Measurements from ENCODE around the gene MS4A3. TPM values are rescaled to one million over a fixed set of nuclear protein-coding genes. Genes with fewer than 3 reads are reported as not detected.
"Not testable (repeated sequence)": the region's sequence is repeated elsewhere in the genome, so short reads cannot be mapped to it uniquely, and the experiment has no call there.

MS4A3 gene
- total RNA-seq, 1 donor from 2014 or later, result not detected

GRCh38 chr11:60085909-60086308, 29.4 kb downstream of the MS4A3 start:
- DNase-seq, result no peak
- no peak for ATAC-seq
- intact Hi-C loops (cut with micrococcal nuclease), result no loop called here

GRCh38 chr11:60087239-60087638, 30.8 kb downstream of the MS4A3 start:
- DNase-seq (no peak), ATAC-seq (peak; percentile 30)
- intact Hi-C loops (cut with micrococcal nuclease), result no loop called here

DNA sequence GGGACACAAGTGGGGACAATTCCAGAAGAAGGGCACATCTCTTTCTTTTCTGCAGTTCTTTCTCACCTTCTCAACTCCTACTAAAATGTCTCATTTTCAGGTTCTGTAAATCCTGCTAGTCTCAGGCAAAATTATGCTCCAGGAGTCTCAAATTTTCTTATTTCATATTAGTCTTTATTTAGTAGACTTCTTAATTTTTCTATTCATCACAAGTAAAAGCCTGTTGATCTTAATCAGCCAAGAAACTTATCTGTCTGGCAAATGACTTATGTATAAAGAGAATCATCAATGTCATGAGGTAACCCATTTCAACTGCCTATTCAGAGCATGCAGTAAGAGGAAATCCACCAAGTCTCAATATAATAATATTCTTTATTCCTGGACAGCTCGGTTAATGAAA, 31.9 kb downstream of the MS4A3 start, which contains the start of gene MS4A2:
Gene MS4A2 (plus strand): TSS at position 301 of the 400 bp plus-strand sequence. CDS start 102 bp downstream, outside the sequence.
- intact Hi-C loops (cut with micrococcal nuclease), result no loop called here
- ATAC-seq (no peak), DNase-seq (no peak)

GRCh38 chr11:60095477-60096120, 39.1 kb downstream of the MS4A3 start:
- intact Hi-C loops (cut with micrococcal nuclease), result no loop called here
- DNase-seq, result no peak
- no peak for ATAC-seq

GRCh38 chr11:60097189-60097588, 40.7 kb downstream of the MS4A3 start:
- intact Hi-C loops (cut with micrococcal nuclease), result no loop called here
- ATAC-seq (no peak), DNase-seq (no peak)

- no peak for DNase-seq
- ATAC-seq, result no peak
- intact Hi-C loops (cut with micrococcal nuclease), result no loop called here
Observed at GRCh38 chr11:60098508-60098907, 42.0 kb downstream of the MS4A3 start.

GRCh38 chr11:60100516-60100915, 44.1 kb downstream of the MS4A3 start:
- ATAC-seq (no peak), DNase-seq (no peak)
- intact Hi-C loops (cut with micrococcal nuclease), result no loop called here

DNA sequence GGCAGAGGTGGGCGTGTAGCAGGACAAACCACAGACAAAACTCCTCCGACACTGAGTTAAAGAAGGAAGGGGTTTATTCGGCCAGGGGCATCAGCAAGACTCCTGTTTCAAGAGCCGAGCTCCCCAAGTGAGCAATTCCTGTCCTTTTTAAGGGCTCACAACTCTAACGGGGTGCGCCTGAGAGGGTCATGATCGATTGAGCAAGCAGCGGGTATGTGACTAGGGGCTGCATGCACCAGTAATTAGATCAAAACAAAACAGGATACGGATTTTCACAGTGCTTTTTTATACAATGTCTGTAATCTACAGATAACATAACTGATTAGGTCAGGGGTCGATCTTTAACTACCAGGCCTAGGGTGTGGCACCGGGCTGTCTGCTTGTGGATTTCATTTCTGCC, 44.9 kb downstream of the MS4A3 start:
- DNase-seq; ATAC-seq; intact Hi-C loops (cut with micrococcal nuclease): not testable (repeated sequence)

DNA sequence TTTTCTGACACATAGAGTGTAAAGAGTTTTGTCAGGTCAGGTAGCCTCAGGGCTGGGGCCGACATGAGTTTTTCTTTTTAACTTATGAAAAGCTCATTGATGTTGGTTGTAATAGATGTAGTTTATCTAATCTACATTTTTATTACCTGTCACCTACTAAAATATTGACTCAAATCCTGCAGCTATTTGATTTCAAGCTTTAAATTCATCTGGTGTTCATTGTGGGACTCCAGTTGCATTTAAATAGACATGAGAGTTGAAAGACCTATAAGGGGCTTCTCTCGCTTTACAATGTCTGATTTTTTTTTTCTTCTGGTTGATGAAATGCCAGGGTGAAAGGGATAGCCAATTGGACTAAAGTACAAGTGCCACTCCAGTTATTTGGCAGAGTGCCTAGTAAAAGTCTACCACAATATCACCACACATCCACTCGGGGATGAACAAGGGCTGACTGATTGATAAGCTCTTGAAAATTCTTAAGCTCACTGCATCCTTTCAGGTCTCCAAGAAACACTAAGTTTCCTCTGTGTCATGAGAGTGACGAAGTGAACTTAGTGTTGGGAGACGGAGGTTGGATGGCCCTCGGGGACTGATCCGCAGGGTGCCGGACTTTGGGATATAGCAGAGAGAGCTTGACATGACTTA, 48.1 kb downstream of the MS4A3 start:
- DNase-seq; intact Hi-C loops (cut with micrococcal nuclease); ATAC-seq: not testable (repeated sequence)

DNA sequence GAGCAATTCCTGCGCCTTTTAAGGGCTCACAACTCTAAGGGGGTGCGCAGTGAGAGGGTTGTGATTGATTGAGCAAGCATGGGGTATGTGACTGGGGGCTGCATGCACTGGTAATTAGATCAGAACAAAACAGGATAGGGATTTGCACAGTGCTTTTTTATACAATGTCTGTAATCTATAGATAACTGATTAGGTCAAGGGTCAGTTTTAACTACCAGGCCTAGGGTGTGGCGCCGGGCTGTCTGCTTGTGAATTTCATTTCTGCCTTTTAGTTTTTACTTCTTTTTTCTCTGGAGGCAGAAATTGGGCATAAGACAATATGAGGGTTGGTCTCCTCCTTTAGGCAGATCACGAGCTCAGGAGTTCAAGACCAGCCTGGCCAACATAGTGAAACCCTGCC, 52.2 kb downstream of the MS4A3 start:
- intact Hi-C loops (cut with micrococcal nuclease); ATAC-seq; DNase-seq: not testable (repeated sequence)

DNA sequence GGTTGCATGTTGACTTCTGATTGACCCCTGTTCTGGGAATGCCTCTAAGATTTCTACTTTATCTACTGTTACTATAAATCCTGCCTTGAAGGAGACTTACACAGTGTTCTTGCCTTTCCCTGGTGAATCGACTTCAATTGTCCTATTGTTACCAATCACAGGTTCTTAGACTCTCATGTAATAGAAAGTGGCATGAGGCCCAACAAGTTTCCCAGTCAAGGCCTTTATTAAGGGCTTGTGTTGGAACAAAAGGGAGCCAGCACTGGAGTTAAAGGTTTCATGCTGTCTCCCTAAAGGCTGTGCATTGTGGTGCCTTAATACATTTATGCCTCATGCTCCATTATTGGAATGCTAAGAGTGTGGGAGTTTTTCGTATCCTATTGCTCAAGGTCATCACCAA, 55.3 kb downstream of the MS4A3 start:
- ATAC-seq, result no peak
- intact Hi-C loops (cut with micrococcal nuclease), result no loop called here
- no peak for DNase-seq

- intact Hi-C loops (cut with micrococcal nuclease), result no loop called here
- DNase-seq, result no peak
Observed at GRCh38 chr11:60116996-60117790, 60.7 kb downstream of the MS4A3 start.

GRCh38 chr11:60118338-60118737, 61.9 kb downstream of the MS4A3 start:
- intact Hi-C loops (cut with micrococcal nuclease), result no loop called here
- DNase-seq, result no peak
- ATAC-seq, result no peak

More at GRCh38 chr11:60116996-60117790, 60.7 kb downstream of the MS4A3 start:
- ATAC-seq, result no peak

DNA sequence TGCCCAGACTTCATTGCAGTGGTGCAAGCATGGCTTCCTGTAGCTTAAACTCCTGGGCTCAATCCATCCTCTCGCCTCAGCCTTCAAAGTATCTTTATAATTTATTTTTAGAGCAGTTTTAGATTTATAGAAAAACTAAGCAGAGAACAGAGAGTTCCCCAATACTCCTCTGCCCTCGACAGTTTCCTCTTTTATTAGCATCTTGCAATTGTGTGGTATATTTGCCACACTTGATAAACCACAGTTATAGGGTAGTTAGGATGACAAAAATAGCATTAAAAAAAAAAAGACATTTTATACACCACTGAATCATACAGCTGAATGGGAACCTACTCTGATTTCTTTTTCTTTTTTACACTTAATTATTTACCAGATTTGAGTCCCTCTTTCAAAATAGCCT, 63.2 kb downstream of the MS4A3 start:
- ATAC-seq (no peak), DNase-seq (no peak)
- intact Hi-C loops (cut with micrococcal nuclease), result no loop called here

Other genes with a start within 250 kb of the MS4A3 start
- 103 TPM for gene MRPL16, start 245.9 kb upstream of the MS4A3 start, total RNA-seq
- gene CBLIF, start 211.2 kb upstream of the MS4A3 start, total RNA-seq, result not detected
- not detected for gene TCN1, start 190.2 kb upstream of the MS4A3 start, total RNA-seq
- gene OOSP3, start 177.9 kb upstream of the MS4A3 start, total RNA-seq, result not detected
- not detected for gene OOSP1, start 118.2 kb upstream of the MS4A3 start, total RNA-seq
- gene OOSP4A, start 92.6 kb upstream of the MS4A3 start, total RNA-seq, result not detected
- not detected for gene OOSP4B, start 39.5 kb upstream of the MS4A3 start, total RNA-seq
- not detected for gene OOSP2, start 16.3 kb upstream of the MS4A3 start, total RNA-seq
- 0.42 TPM for gene MS4A2, start 32.0 kb downstream of the MS4A3 start, total RNA-seq
- 49.3 TPM for gene MS4A6A, start 126.4 kb downstream of the MS4A3 start, total RNA-seq
- 0.79 TPM for gene MS4A4E, start 186.5 kb downstream of the MS4A3 start, total RNA-seq
- 13.4 TPM for gene MS4A4A, start 224.0 kb downstream of the MS4A3 start, total RNA-seq

All from left ventricle myocardium superior (tissue), 1 donor.